ENCODE data around the gene ATP8B1.

Gene ATP8B1

GRCh38 chr18:57794951-57795728 lies 8.0 kb downstream of the ATP8B1 start:
- H3K4me3 ChIP-seq (ENCODE audit: low read depth, low read length): no peak overlapping the region
- TF ChIP-seq CTCF (IDR thresholded peaks at IDR 0.05; ENCODE audit: low read depth, low read length, missing control alignments): no peak
- no peaks in the 10 kb centered on the region for H3K36me3 ChIP-seq (replicated peaks)
- no peak for DNase-seq
- in situ Hi-C loops (cut with HindIII; ENCODE audit: low pct_ligation_motif_present, low sequenced_read_pairs): no loop called here
- no peaks in the 10 kb centered on the region for H3K27me3 ChIP-seq (replicated peaks)
- no peak overlapping the region for H3K27ac ChIP-seq

- no peaks in the 10 kb centered on the region for H3K36me3 ChIP-seq (replicated peaks)
- TF ChIP-seq CTCF (IDR thresholded peaks at IDR 0.05; ENCODE audit: low read depth, low read length, missing control alignments): no peak
- no peak for DNase-seq
- no peaks in the 10 kb centered on the region for H3K27me3 ChIP-seq (replicated peaks)
- H3K27ac ChIP-seq: peak overlapping the region; percentile 61
- no peak overlapping the region for H3K4me3 ChIP-seq (ENCODE audit: low read depth, low read length)
- in situ Hi-C loops (cut with HindIII; ENCODE audit: low pct_ligation_motif_present, low sequenced_read_pairs): no loop called here
These were observed 9.7 kb downstream of the ATP8B1 start for GRCh38 chr18:57793302-57793986.

- no peak overlapping the region for H3K4me3 ChIP-seq (ENCODE audit: low read depth, low read length)
These were observed 10.3 kb downstream of the ATP8B1 start for GRCh38 chr18:57792631-57793301.

GRCh38 chr18:57791911-57792310 lies 11.2 kb downstream of the ATP8B1 start:
- TF ChIP-seq CTCF (IDR thresholded peaks at IDR 0.05; ENCODE audit: low read depth, low read length, missing control alignments): no peak
- Histone ChIP-seq H3K4me3 (ENCODE audit: low read depth, low read length) (no peak overlapping the region), H3K27me3 (replicated peaks) (no peaks in the 10 kb centered on the region), H3K36me3 (replicated peaks) (no peaks in the 10 kb centered on the region), H3K27ac (no peak overlapping the region)
- in situ Hi-C loops (cut with HindIII; ENCODE audit: low pct_ligation_motif_present, low sequenced_read_pairs): no loop called here
- no peak for DNase-seq

More at GRCh38 chr18:57792631-57793301, 10.3 kb downstream of the ATP8B1 start:
- in situ Hi-C loops (cut with HindIII; ENCODE audit: low pct_ligation_motif_present, low sequenced_read_pairs): no loop called here
- no peaks in the 10 kb centered on the region for H3K27me3 ChIP-seq (replicated peaks)
- peak overlapping the region; percentile 61 for H3K27ac ChIP-seq
- no peak for DNase-seq
- no peaks in the 10 kb centered on the region for H3K36me3 ChIP-seq (replicated peaks)
- TF ChIP-seq CTCF (IDR thresholded peaks at IDR 0.05; ENCODE audit: low read depth, low read length, missing control alignments): no peak

GRCh38 chr18:57791192-57791591 lies 11.9 kb downstream of the ATP8B1 start:
- no peaks in the 10 kb centered on the region for H3K36me3 ChIP-seq (replicated peaks)
- in situ Hi-C loops (cut with HindIII; ENCODE audit: low pct_ligation_motif_present, low sequenced_read_pairs): no loop called here
- TF ChIP-seq CTCF (IDR thresholded peaks at IDR 0.05; ENCODE audit: low read depth, low read length, missing control alignments): no peak
- no peaks in the 10 kb centered on the region for H3K27me3 ChIP-seq (replicated peaks)
- no peak overlapping the region for H3K27ac ChIP-seq
- DNase-seq: no peak
- no peak overlapping the region for H3K4me3 ChIP-seq (ENCODE audit: low read depth, low read length)

All from brain microvascular endothelial cell (primary cell).